Measurements from ENCODE around the gene SIGLEC1.

Gene SIGLEC1

DNA sequence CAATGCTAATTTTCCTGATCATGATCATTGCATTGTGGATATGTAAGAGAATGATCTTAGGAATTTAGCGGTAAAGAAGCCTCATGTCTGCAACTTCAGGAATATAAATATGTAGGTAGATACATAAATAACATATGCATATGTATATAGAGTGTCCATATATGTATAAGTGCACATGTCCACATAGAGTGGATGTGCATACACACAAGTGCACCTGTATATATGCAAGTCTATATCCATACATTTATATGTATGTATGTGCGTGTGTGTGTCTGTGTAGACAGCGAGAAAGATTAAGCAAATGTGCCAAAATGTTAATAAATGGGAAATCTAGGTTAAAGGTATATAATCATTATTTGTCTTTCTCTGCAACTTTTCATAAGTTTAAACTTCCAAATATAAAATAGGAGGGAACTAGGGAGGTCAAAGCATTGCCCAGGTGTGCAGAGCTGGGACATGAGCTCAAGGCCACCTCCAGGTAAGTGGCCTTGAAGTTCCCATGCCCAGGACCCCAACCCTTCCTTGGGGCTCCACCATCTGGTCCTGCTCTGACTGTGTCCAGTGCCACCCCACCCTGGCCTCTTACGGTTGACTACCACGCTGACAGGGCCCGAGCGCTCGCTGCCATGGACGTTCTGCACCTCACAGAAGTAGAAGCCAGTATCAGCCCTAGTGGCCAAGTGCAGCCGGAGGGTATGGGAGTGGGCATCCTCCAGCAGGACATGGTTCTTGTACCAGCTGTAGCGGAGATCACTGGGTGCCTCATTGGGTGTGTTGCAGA lies 9.6 kb downstream of the SIGLEC1 start:
- ATAC-seq = no peak
- TF ChIP-seq ZNF70 (CRISPR knock-in tag; IDR thresholded peaks at IDR 0.05) (no peak), SNAI2 (CRISPR knock-in tag; IDR thresholded peaks at IDR 0.05) (no peak), ESRRG (CRISPR knock-in tag; IDR thresholded peaks at IDR 0.05) (no peak), BACH2 (CRISPR knock-in tag; IDR thresholded peaks at IDR 0.05; ENCODE audit: borderline replicate concordance) (no peak), ZNF565 (CRISPR knock-in tag; conservative IDR thresholded peaks at IDR 0.05; ENCODE audit: low read depth) (no peak), ARNTL (CRISPR knock-in tag; IDR thresholded peaks at IDR 0.05; ENCODE audit: borderline replicate concordance, low read depth) (no peak), CSDC2 (CRISPR knock-in tag; IDR thresholded peaks at IDR 0.05) (no peak)
- TF ChIP-seq, protein P1, sequence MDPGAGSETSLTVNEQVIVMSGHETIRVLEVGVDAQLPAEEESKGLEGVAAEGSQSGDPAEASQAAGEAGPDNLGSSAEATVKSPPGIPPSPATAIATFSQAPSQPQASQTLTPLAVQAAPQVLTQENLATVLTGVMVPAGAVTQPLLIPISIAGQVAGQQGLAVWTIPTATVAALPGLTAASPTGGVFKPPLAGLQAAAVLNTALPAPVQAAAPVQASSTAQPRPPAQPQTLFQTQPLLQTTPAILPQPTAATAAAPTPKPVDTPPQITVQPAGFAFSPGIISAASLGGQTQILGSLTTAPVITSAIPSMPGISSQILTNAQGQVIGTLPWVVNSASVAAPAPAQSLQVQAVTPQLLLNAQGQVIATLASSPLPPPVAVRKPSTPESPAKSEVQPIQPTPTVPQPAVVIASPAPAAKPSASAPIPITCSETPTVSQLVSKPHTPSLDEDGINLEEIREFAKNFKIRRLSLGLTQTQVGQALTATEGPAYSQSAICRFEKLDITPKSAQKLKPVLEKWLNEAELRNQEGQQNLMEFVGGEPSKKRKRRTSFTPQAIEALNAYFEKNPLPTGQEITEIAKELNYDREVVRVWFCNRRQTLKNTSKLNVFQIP (CRISPR knock-in tag; IDR thresholded peaks at IDR 0.05; ENCODE audit: borderline replicate concordance, low read depth) = no peak
- TF ChIP-seq, protein P2, sequence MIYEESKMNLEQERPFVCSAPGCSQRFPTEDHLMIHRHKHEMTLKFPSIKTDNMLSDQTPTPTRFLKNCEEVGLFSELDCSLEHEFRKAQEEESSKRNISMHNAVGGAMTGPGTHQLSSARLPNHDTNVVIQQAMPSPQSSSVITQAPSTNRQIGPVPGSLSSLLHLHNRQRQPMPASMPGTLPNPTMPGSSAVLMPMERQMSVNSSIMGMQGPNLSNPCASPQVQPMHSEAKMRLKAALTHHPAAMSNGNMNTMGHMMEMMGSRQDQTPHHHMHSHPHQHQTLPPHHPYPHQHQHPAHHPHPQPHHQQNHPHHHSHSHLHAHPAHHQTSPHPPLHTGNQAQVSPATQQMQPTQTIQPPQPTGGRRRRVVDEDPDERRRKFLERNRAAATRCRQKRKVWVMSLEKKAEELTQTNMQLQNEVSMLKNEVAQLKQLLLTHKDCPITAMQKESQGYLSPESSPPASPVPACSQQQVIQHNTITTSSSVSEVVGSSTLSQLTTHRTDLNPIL (CRISPR knock-in tag; IDR thresholded peaks at IDR 0.05; ENCODE audit: low read depth) = no peak

DNA sequence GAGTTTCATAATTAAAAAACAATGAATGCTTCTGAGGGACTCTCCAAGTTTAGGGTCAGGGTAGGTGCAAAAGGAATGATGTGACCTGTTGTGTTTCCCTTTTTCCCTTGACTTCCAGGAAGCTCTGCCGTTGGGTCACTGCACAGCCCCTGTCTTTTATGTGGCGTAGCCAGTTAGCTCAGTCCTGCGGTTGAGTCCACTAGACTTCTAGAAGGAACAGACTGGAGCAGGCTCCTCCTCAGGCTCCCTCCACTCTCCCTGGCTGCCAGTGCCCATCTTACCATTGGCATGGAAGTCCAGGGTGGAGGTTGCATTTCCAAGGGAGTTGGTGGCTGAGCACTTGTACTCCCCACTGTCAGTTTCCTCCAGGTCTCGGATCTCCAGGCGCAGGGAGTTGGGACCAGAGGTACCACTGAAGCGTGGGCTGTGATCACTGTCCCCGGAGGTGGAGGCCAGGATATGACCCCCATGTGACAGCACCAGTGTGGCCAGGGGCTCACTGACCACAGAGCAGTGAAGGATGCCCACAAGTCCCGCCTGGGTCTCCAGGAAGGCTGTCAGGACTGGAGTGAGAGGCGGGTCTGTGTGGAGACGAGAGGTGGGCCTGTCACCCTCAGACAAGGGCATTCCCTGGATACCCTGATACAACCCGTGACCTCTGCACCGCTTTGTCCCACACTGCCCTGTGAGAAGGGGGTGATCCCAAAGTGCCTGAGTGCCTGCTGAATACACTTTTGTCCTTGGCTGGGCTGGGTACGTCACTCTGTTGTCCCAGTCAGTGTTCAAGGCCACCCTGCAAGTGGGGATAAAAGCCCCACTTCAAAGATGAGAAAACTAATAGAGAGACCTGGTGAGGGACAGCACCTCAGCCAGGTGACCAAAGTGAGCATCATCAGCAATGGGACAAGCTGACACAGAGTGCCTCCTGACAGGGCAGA lies 11.1 kb downstream of the SIGLEC1 start:
- no peak for TF ChIP-seq GLIS3 (CRISPR knock-in tag; IDR thresholded peaks at IDR 0.05)
- no peak for TF ChIP-seq ESRRG (CRISPR knock-in tag; IDR thresholded peaks at IDR 0.05)
- TF ChIP-seq, protein P2 (CRISPR knock-in tag; IDR thresholded peaks at IDR 0.05; ENCODE audit: low read depth) = no peak
- TF ChIP-seq ZNF565 (CRISPR knock-in tag; conservative IDR thresholded peaks at IDR 0.05; ENCODE audit: low read depth) = no peak
- no peak for TF ChIP-seq TOX (CRISPR knock-in tag; IDR thresholded peaks at IDR 0.05; ENCODE audit: borderline replicate concordance)
- TF ChIP-seq OSR1 (CRISPR knock-in tag; IDR thresholded peaks at IDR 0.05) = no peak
- no peak for TF ChIP-seq RARB (CRISPR knock-in tag; IDR thresholded peaks at IDR 0.05)
- TF ChIP-seq, protein P1 (CRISPR knock-in tag; IDR thresholded peaks at IDR 0.05; ENCODE audit: borderline replicate concordance, low read depth) = no peak
- TF ChIP-seq, protein P3, sequence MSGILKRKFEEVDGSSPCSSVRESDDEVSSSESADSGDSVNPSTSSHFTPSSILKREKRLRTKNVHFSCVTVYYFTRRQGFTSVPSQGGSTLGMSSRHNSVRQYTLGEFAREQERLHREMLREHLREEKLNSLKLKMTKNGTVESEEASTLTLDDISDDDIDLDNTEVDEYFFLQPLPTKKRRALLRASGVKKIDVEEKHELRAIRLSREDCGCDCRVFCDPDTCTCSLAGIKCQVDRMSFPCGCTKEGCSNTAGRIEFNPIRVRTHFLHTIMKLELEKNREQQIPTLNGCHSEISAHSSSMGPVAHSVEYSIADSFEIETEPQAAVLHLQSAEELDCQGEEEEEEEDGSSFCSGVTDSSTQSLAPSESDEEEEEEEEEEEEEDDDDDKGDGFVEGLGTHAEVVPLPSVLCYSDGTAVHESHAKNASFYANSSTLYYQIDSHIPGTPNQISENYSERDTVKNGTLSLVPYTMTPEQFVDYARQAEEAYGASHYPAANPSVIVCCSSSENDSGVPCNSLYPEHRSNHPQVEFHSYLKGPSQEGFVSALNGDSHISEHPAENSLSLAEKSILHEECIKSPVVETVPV (CRISPR knock-in tag; IDR thresholded peaks at IDR 0.05) = no peak
- no peak for TF ChIP-seq ZNF8 (CRISPR knock-in tag; IDR thresholded peaks at IDR 0.05)
- TF ChIP-seq ZFP30 (CRISPR knock-in tag; IDR thresholded peaks at IDR 0.05) = no peak
- TF ChIP-seq TCF4 (CRISPR knock-in tag; IDR thresholded peaks at IDR 0.05; ENCODE audit: borderline replicate concordance) = no peak
- no peak for TF ChIP-seq ZNF70 (CRISPR knock-in tag; IDR thresholded peaks at IDR 0.05)
- TF ChIP-seq ARNTL (CRISPR knock-in tag; IDR thresholded peaks at IDR 0.05; ENCODE audit: borderline replicate concordance, low read depth) = no peak
- TF ChIP-seq, protein P4, sequence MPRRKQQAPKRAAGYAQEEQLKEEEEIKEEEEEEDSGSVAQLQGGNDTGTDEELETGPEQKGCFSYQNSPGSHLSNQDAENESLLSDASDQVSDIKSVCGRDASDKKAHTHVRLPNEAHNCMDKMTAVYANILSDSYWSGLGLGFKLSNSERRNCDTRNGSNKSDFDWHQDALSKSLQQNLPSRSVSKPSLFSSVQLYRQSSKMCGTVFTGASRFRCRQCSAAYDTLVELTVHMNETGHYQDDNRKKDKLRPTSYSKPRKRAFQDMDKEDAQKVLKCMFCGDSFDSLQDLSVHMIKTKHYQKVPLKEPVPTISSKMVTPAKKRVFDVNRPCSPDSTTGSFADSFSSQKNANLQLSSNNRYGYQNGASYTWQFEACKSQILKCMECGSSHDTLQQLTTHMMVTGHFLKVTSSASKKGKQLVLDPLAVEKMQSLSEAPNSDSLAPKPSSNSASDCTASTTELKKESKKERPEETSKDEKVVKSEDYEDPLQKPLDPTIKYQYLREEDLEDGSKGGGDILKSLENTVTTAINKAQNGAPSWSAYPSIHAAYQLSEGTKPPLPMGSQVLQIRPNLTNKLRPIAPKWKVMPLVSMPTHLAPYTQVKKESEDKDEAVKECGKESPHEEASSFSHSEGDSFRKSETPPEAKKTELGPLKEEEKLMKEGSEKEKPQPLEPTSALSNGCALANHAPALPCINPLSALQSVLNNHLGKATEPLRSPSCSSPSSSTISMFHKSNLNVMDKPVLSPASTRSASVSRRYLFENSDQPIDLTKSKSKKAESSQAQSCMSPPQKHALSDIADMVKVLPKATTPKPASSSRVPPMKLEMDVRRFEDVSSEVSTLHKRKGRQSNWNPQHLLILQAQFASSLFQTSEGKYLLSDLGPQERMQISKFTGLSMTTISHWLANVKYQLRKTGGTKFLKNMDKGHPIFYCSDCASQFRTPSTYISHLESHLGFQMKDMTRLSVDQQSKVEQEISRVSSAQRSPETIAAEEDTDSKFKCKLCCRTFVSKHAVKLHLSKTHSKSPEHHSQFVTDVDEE (CRISPR knock-in tag; IDR thresholded peaks at IDR 0.05) = no peak
- no peak for TF ChIP-seq CSDC2 (CRISPR knock-in tag; IDR thresholded peaks at IDR 0.05)
- ATAC-seq = no peak

All from SK-N-SH treated with all-trans-retinoic acid at 6 μM for 48 hours (cell line).